ENCODE results near the gene STC2.

STC2 gene

DNA sequence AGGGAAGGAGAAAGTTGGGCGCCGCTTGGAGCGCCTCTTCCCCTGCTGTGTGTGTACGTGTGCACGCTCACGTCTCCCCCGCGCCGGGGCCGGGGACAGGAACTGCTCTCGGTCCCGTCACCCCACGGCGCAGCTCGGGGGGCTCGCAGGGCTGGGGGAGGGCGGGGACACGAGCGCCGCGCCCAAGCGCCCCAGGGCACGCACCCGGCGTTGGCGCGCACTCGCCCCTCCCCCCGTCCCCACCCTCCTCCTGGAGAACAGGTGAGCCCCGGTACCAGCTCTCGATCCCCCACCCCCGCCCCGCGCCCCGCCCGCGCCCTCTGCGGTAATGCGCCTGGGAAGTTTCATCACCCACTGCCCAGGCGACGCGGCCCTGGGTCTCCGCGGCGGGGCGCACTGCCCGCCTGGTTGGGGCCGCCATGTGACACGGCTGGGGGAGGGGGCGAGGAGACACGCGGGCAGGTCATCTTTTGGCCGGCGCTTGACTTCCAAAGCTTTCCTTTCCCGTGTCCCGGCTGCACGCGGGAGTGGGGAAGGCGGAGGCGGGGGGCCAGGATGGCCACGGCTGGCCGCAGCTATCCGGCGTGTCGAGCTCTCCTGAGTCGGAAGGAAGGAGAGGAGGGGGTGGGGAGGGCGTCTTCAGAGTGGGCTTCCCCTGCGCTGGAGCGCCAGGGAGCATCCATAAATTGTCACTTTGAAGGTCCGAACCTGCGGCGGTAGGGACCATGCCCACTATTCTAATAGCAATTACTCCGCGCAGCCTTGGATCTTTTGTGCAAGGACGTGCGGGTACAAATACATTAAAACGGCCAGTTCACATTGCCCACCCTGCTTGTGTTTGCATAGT, 1.5 kb upstream of the STC2 start:
- in situ Hi-C loops (cut with MboI; ENCODE audit: low sequenced_read_pairs) = no loop called here

DNA sequence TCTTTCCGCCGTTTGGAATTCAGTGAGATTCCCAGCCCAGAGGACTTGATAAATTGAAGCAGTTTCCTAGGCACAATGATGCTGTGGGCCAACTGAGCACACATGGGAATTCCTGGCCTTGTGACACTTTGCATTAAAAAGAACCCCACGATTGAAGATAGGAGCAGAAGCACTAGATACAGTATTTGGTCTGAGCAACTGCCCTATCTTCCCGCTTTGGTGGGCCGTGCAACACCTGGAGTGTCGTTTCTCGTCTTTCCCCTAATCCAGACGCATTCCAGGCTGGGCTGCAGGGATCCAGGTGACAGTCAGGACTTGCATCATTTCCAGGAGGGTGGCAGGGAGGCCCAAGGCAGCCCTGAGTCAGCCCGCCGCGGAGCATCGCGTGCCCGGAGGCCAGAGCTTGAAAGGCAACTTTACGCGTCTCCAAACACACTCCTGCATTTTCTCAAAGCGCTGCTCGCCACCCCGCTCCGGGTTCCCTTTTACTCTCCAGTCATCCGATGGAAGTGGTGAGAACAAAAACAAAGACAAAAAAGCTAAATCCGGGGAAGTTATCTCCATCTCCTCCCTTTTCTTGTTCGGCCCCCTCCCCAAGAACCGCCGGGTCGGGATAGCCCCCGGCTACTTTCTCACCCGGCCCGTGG, 753 bp upstream of the STC2 start:
- in situ Hi-C loops (cut with MboI; ENCODE audit: low sequenced_read_pairs) = no loop called here

DNA sequence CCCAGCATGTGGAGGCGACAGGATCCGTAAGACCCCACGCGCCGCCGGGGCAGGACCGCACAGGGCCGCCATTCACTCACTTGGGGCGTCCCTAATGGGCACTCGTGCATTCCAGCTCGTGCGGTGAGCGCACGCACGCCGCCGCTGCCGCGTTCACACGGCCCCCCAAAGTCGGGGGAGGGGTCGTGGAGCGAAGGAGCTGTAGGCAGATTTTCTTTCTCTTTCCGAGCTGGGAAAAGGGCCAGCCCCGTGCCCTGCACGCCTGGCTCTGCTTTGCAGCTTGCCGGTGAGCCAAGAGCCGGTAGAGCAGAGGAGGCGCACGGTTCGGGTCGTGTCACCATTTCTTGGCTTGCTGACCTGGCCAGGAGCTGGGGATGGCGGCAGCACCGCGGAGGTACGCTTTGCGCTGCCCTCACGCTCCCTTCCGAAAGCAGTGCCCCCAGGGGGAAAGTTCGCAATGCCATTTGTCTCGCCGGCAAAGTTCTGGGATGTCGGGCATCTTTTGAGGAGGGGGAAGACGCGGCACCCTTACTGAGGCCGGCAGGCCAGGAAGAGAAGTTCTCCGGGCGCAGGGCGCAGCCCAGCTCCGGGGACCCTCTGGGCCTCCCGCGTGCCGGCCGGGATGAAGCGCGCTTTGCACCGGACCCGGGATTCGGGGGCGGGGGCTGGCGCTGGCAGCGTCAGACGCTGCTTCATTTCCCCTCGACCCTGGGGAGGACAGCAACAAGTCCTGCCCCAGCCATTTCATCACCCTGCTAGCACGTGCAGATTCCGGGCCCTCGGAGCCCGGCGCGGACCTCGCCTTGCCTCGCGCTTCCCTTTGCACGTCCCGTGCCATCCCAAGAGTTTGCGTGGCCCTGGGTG, 898 bp downstream of the STC2 start:
- in situ Hi-C loops (cut with MboI; ENCODE audit: low sequenced_read_pairs) = no loop called here

DNA sequence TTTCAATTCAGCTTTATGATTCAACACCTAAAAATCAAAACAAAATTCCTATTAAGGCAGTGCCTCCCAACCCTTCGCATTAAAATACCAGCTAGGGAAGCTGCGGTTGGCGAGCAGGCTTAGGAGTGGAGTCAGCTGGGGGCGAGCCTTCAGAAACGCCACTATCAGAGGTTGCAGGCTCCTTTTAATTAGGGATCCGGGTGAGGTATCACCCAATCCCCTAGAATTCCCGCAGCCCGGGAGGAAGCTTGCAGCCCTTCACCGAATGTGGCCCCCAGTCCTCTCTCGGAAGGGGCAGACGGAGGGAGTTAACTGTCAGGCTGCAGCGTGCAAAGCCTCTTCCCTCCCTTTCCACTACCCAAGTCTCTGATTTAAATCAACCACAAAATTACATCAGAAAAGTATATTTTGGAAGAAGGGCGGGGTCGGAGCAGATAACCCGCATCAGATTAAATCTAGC, 1.7 kb downstream of the STC2 start:
- in situ Hi-C loops (cut with MboI; ENCODE audit: low sequenced_read_pairs) = no loop called here

DNA sequence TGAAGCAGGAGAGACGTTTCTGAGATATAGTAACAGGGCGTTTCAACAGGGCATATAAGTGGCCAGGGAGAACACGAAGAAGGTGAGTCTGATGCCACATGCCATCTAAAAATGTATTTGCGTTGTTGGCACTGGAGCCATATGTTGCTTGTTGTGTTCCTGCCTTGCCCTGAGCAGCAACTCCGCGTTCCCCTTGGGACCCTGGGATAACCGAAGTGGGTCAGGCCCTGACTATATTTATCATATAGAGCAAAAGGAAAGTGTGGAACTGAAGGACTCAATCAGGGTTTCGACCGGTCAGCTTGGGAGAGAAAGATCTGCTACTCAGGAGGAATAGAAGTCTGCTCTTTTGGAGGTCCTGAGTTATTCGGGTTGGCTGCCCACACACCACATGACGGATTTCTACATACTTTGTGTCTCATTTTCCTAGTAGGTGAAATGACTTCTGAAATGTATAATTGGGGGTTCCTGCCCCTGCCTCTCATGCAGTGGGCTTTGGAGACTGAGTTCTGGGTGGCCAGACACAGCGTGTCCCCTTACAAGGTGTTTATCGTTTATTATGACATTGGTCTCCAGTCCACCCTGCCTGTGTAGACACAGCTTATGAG, 3.0 kb downstream of the STC2 start:
- in situ Hi-C loops (cut with MboI; ENCODE audit: low sequenced_read_pairs) = no loop called here

DNA sequence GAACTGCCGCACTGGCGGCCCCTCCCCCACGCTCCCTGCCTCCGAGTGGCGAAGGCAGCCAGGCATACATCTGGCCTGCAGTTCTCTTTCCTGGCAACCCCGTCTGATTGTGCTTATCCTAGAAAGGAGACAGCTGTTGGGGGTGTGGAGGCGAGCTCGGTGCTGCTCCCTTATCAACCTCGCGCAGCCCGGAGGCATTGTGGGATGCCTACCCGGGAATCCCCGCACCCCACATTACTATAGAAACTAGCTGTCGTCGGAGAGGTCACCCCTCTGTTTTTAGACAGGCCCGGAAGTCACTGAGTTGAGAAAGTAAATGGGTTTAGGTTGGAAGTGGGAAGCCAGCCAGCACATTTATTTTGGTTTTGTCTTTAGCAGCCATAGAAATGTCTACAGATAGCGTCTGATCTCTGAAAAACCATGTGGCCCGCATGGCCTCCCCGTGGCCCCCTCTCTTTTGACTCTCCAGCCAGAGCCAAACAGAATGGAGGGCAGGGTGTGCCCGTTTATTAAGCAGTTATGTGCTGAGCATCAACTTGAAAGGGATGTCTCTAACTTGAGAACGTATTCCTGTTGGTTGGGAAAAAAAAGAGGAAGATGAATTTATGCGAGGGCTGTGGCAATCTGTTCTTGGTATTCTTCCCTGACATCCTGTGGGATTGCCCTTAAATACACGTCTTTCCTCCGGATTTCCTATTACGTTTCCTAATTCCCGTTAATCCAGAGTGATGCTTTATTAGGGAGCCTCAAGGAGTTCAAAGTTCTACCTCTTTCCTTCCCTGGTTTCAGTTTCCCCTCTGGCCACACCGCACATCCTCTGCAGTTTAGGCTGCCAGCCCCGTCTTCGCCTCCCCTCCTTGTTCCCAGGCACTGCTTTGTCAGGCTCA, 3.9 kb downstream of the STC2 start:
- in situ Hi-C loops (cut with MboI; ENCODE audit: low sequenced_read_pairs) = no loop called here

DNA sequence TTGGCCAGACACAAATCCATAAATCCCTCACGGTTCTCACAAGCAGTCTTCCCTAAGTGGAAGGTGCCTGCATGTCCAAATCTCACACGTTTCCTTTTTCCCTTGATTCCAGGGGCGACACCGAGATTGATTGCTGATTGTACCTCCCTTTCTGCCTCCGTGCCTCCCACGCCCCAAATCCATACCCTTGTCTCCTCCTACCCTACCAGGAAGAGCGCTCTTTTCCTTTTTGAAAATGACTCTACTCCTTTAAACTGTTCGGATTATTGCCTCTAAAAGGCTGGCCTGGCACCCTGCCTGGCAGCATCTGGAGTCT, 4.5 kb downstream of the STC2 start:
- in situ Hi-C loops (cut with MboI; ENCODE audit: low sequenced_read_pairs) = no loop called here

DNA sequence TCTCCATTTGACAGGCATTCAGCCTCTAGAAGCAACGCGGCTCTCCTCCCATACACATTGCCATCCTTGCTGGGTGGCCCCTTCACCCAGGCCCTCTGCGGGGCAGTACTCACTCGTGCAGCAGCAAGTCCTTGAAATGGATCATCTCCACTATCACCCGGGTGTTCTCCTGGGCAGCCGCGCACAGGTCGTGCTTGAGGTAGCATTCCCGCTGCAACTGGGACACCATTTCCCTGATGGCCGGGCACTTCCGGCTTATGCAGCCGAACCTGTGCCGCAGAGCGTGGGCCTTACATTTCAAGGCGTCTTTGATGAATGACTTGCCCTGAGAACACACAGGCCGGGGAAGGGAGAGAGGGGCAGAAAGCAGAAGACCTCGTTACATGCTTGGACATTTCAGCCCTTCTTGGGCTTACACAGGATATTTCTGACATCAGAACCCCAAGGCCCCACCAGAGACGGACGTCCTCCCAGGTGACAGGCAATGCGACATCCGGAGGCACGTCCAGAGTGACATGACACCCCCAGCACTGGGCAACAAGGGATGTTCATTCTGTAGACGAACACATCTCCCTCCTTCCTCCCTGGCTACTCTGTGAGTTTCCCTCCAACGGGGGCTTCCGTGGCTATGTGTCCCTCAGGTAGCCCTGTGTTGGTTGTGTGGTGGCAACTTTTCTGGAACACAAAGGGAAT, 5.0 kb downstream of the STC2 start:
- in situ Hi-C loops (cut with MboI; ENCODE audit: low sequenced_read_pairs) = no loop called here

DNA sequence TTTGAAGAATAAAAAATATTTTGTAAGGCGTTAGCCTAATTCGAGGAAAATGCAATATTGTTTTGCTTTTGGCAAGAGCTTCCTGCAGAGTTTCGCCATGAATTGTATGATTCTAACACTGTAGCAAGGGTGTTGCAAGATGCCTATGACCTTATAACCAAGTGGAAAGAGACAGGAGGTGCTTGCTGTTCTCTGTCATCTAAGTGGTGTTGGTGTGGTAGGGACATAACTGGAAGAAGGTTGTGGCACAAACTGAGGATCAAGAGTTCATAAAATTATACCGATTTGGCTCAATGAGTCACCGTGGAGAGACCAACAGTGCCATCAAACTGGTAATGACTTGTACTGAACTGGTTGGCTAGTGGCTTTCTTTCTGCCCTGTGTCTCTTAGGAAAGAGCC, 6.3 kb downstream of the STC2 start:
- in situ Hi-C loops (cut with MboI; ENCODE audit: low sequenced_read_pairs) = no loop called here

DNA sequence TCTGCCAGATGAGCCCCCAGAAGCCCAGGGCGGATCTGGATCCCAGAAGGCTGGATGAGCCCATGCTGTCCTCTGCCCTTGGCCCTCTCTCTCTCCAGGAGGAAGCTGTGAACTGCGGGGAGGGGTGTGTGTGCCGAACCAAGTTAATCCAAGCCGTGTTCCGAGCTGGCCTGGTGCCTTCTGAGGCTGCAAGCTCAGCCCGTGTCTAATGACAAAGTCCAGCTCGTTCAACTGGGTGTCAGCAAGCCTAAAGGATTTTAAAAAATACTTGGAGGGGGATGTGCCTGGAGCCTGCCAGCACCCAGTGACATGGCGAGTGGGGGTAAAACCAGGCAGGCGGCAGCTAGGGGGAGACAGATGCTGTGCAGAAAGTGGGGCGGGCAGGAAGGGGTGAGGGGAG, 8.0 kb downstream of the STC2 start:
- in situ Hi-C loops (cut with MboI; ENCODE audit: low sequenced_read_pairs) = no loop called here

DNA sequence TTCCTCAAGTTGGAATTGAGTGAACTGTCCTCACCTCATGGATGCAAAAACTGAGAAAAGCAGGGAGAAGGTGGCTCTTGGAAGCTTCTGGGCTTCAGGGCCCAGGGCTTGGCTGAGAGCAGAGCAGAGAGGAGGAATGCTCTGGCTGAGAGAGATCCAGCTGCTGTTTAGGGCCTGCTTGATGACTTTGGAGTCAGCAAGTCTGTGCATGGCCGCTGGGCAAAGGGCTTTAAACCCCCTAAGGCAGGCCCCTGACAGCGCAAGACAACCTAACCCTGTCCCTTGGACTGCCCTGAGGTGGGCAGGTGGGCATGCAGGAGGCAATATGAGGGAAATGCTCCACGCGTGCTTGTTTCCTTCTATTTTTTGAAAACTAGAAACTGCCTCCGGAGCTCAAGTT, 8.6 kb downstream of the STC2 start:
- in situ Hi-C loops (cut with MboI; ENCODE audit: low sequenced_read_pairs) = no loop called here

DNA sequence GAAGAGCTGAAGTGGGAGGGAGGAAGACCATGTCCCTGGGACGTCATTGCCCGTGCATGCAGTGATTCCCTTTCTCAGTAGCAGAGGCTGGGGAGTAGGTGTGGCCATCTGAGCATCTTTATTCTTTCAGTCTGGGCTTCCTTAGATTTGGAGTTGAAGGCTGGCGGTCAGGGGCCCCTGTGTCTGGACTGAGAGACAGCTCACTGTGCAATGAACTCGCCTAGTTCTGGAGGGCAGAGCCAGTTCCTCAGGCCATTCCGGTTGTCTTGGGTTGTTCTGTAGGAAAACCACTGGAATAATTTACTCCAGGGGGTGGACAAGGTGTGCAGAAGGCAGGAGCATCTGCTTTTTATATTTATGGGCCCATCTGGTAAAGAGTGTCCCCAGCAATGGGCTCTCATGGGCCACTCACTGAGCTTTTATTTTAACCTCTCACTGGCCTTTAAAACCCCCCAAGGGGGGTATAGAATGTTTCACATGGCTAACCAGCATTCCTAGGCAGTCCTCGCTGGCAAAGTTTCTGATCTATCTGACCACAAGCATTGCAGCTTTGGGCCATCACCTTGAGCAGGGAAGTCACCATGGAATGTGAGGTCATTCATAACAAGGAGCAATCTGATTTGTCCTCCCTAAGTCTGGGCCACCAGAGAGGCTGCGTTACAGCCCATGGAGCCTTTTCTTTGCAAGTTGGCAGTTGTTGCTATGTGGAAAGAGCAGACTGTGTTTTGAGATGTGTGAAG, 9.2 kb downstream of the STC2 start:
- in situ Hi-C loops (cut with MboI; ENCODE audit: low sequenced_read_pairs) = no loop called here

DNA sequence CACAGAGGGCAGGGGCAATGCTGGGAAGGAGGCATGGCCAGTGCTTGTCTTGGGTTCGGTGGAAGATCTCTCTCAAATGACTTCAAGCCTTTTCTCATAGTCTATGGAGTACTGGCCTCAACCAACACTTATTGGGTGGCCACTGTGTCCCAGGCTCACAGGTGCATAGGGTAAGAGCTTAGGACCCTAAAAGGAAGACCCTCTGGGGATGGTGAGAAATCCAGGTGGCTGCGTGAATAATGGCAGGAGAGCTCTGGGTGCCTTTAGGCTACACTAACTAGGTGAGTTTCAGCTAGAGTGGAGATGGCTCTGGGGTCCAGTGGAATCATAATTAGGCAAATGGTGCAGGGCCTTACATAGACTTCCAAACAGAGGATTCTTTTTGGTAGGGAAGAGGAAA, 9.9 kb downstream of the STC2 start:
- in situ Hi-C loops (cut with MboI; ENCODE audit: low sequenced_read_pairs) = no loop called here

DNA sequence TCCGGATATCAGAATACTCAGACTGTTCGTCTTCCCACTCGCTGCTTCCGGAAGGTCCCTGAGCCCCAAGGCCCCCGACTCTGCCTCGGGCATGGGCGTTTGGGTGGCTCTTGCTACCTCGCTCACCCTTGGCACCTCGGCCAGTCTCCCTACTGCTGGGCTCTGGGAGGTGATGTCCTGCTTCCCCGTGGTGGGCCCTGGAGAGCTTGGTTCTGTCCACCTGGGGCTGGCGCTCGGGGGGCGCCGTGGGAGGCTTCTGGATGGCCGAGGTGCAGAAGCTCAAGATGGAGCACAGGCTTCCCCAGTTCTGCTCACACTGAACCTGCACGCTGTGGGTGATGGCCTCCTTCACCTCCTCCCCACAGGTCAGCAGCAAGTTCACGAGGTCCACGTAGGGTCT, 10.4 kb downstream of the STC2 start:
- in situ Hi-C loops (cut with MboI; ENCODE audit: low sequenced_read_pairs) = no loop called here

DNA sequence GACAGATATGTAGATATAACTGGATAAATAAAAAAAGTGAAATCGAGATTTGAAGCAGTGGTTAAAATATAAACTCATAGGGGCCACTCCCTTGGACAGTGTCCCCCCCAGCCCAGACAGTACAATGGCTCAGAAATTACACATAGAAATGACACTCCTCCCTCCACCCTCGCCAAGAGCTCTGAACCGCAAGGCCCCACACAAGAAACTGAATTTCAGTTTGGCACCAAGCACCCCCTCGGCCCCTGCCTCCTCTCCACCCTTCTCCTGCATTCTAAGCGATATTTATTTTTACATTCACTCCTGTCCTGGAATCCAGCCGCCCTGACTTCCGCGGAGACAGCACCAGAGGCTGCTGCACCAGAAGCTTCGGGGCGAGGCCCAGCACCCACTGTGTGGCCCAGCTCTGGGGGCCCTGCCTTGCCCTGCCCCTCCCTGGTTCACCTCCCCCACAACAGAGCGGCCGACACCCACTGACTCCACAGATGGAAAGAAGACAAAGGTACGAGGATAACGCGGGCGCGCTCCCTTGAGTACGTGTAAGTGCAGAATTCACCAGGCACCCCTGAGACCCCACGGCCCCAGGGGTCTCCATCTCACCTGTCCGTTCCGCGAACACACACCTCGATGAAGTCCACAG, 11.0 kb downstream of the STC2 start:
- in situ Hi-C loops (cut with MboI; ENCODE audit: low sequenced_read_pairs) = no loop called here

DNA sequence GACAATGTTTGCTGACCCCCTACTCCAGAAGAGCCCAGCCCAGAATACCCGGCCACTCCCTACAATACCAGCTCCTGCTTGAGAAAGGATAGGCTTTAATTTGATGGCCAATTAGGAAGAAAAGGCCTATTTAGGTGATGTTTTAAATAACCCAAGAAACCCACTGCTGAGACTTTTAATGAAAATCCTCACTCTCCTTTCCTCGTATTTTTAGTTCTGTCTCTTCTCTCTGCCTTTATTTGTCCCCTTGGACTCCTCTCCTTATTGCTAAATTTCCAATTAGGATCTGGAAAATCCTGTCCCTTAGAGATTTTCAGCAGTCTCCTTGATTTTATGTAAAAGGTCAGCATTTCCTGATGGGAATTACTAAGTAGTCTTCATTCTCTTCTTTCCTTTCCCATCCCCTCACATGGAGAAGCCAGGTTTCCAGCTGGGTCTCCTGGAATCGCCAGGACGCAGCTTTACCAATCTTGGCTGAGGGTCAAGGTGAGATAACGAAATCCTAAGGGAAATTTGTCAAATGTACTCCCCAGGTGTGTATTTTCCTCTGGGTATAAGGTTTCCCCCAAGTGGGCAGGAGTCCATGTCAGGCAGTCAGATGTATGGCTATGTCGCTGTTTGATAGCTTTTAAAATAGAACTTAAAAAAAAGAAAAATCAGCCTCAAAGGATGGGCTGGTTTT, 11.7 kb downstream of the STC2 start:
- in situ Hi-C loops (cut with MboI; ENCODE audit: low sequenced_read_pairs) = no loop called here

DNA sequence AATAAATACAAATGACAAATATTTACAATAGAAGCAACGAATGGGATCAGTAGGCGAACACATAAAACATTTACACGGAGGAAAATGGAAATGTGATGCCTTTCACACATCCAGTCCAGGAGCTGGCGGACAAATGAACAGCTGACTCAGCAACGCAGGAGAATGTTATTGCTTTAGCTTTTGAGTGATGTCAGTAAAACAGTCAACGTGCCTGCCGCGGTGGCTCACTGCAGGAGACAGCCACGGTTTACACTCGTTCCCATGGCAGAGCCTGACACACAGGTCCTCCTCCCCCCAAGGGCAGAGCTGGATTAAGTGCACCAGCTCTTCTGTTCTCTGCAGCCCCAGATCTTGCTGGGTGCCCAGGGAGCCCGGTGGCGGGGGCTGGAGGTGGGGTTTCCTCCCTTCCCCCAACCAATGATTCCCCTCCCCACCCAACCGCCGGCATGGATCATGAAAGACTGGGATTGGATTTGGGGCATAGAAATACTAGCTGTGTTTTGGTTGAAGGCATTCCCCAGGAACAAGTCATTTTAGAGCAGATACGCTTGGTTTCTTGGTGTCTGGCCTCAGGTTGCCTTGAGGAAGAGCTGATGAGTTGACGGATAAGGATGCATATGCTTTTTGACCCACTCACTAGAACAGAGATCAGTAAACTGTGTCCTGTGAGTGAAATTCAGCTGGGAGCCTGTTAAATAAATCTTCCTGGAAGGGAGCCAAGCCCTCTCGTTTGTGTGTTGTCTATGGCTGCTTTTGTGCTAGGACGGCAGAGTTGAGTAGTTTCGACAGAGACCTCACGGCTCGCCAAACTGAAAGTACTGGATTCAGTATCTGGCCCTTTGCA, 12.5 kb downstream of the STC2 start:
- in situ Hi-C loops (cut with MboI; ENCODE audit: low sequenced_read_pairs) = no loop called here

Data from HL-60/S4 (cell line).